Thyroid gland (tissue), 4 donors: Measurements from ENCODE around the gene POLK.

Experiments used
- CTCF ChIP-seq, 6 experiments: fragments of 200-600 bp in 3 of 6; fragments of 450-650 bp in 3 of 6; sonication (generic) in 3 of 6; IDR thresholded peaks; one replicate each; pipeline ENCODE4 v1.5.1; 2016 to 2019; ENCODE audit warnings: antibody characterized with exemption in 6 of 6, mild to moderate bottlenecking in 2 of 6, inconsistent platforms in 1 of 6, moderate library complexity in 1 of 6
- POLR2A ChIP-seq, 2 donors: fragments of 450-650 bp; IDR thresholded peaks; one replicate each; pipeline ENCODE4 v1.6.1; 2017; ENCODE audit warnings: antibody characterized with exemption in 2 of 2, mild to moderate bottlenecking in 2 of 2, moderate library complexity in 1 of 2

- TF ChIP-seq POLR2A (IDR thresholded peaks at IDR 0.05) = no peak
- no peak for TF ChIP-seq CTCF (IDR thresholded peaks at IDR 0.05)
Observed at GRCh38 chr5:75588666-75589065, 77.0 kb downstream of the POLK start.
